Right lobe of liver (tissue), 6 donors: Measurements from ENCODE around the gene CRNKL1. TPM values are rescaled to one million over a fixed set of nuclear protein-coding genes. Genes with fewer than 3 reads are reported as not detected.

ENCODE experiments used
- ATAC-seq, 4 donors: fragments of 200-7000 bp; cut with Tn5 transposase; one replicate each; pipeline ENCODE4 v1.9.1; 2020; ENCODE audit warnings: mild to moderate bottlenecking in 4 of 4, moderate library complexity in 4 of 4
- DNase-seq, 3 donors: peaks; one replicate each; pipeline ENCODE4 v3.0.0-alpha.2; 2020
- H3K27ac ChIP-seq, 3 donors: fragments of 200-600 bp; one replicate each; pipeline ENCODE4 v1.8.0; 2022
- H3K27me3 ChIP-seq, 2 donors: fragments of 200-600 bp; one replicate each; pipeline ENCODE4 v1.8.0; 2022
- H3K36me3 ChIP-seq, 4 donors: fragments of 200-600 bp; sonication (generic) in 1 of 4; one replicate each; pipeline versions ENCODE4 v1.5.1 to v1.8.0; 2017 to 2022; ENCODE audit warnings: control low read depth in 1 of 4
- H3K4me1 ChIP-seq, 4 donors: fragments of 200-600 bp; sonication (generic) in 1 of 4; one replicate each; pipeline versions ENCODE4 v1.5.1 to v1.8.0; 2017 to 2022; ENCODE audit warnings: control low read depth in 1 of 4
- H3K4me3 ChIP-seq, 3 donors: fragments of 200-600 bp; one replicate each; pipeline ENCODE4 v1.8.0; 2022
- H3K9me3 ChIP-seq, 4 donors: fragments of 200-600 bp; sonication (generic) in 1 of 4; one replicate each; pipeline versions ENCODE4 v1.5.1 to v1.8.0; 2017 to 2022; ENCODE audit warnings: control low read depth in 1 of 4
- POLR2A ChIP-seq: fragments of 450-650 bp; IDR thresholded peaks from one replicate; pipeline ENCODE4 v1.6.1; 2017; ENCODE audit warnings: antibody characterized with exemption, mild to moderate bottlenecking
- WGBS: methylation state at CpG from one replicate; pipeline ENCODE4 v1.1.6; 2018; ENCODE audit warnings: low coverage, low lambda C conversion rate; ENCODE audit not compliant: insufficient coverage; ENCODE audit errors: missing lambda C conversion rate; 5-methylcytosine and 5-hydroxymethylcytosine counted together
- intact Hi-C, 2 donors: fragments of 100-400 bp; cut with DNase I; formaldehyde crosslinking; loops; one replicate each; pipeline versions ENCODE4 v1.11.2 to v1.14.1; 2022
- total RNA-seq, 6 experiments: library from RNA; depleted of rRNA in 2 of 6; stranded (reverse); fragments of >200 nt in 2 of 6; fragmentation: NEBNext Ultra II Directional in 3 of 6; extraction: Animal tissue kit (Norgen Biotek cat#: 25700) in 3 of 6; gene quantifications; one replicate each; pipeline versions ENCODE4 v1.1.0 to v1.2.4, GENCODE V29; 2016 to 2023
- TF ChIP-seq, protein P1 (sequence below), 4 donors: fragments of 200-600 bp in 3 of 4; fragments of 450-650 bp in 1 of 4; IDR thresholded peaks; one replicate each; pipeline versions ENCODE4 v1.5.1 to v1.8.0; 2016 to 2022; ENCODE audit warnings: antibody characterized with exemption in 4 of 4, mild to moderate bottlenecking in 2 of 4
- donor health status: DM: no; HTN: yes; CAD: no.
- donor health status: DM: no; HTN: no; CAD: no.
- donor health status: DM: no; HTN: no; CAD: no.
- donor health status: DM: no; HTN: yes; CAD: no.
- donor health status: DM: no; HTN: yes; CAD: no.

Gene CRNKL1
- total RNA-seq, 6 experiments from 2014 or later: 5.5 to 13.2 (median 7.2) TPM

DNA sequence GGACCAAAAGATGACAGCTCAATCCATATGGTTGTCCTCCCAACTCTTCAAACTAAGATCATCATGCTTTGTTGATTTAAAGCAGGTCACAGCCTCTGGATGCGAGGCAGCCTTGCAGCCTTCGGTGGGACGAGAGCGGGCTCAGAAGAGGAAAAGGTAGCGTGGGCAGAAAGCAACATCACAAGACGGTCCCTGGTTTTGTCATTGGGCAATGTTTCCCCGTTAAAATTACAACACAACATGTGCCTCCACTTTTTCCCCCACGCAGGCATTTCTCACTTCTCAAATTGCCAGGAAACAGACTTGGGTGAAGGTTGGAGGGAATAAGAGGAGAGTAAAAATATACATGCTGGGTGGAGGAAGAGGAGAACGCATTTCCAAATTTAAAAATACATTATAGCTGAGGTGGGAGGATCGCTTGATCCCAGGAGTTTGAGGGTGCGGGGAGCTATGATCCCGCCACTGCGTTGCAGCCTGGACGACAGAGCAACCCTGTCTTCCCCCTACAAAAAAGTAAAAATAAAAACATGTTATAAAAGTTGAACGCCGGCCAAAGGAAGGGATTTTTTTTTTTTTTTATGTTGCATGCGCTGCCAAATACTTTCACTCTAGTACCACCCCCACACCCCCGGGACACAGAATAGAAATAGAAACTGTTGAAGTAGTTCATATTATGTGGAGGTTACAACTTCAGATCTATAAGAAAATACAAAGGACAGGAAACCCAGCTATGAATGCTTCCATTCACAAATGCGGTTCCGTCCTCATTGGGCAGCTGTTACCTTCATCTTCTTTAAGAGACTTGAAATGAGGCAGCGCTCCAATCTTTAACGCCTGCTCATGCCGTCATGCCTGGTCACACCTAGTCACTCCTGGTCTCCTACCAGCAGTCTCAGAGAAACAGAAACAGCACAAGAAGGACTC lies 49.0 kb downstream of the CRNKL1 start:
- Histone ChIP-seq H3K4me1 (peaks cover 0 to 37% (median 13%) of the 10 kb centered on the region in 4 donors), H3K9me3 (no peaks in the 10 kb centered on the region), H3K4me3 (no peak overlapping the region), H3K27ac (peak overlapping the region in 2 of 3 donors; percentile 20 to 55), H3K27me3 (no peaks in the 10 kb centered on the region), H3K36me3 (peaks cover 0 to 4% (median 0%) of the 10 kb centered on the region in 4 donors)
- WGBS: 40% methylated on average over 23 of the region's 23 CpGs
- intact Hi-C loops: no loop called here
- no peak for DNase-seq
- TF ChIP-seq, protein P1, sequence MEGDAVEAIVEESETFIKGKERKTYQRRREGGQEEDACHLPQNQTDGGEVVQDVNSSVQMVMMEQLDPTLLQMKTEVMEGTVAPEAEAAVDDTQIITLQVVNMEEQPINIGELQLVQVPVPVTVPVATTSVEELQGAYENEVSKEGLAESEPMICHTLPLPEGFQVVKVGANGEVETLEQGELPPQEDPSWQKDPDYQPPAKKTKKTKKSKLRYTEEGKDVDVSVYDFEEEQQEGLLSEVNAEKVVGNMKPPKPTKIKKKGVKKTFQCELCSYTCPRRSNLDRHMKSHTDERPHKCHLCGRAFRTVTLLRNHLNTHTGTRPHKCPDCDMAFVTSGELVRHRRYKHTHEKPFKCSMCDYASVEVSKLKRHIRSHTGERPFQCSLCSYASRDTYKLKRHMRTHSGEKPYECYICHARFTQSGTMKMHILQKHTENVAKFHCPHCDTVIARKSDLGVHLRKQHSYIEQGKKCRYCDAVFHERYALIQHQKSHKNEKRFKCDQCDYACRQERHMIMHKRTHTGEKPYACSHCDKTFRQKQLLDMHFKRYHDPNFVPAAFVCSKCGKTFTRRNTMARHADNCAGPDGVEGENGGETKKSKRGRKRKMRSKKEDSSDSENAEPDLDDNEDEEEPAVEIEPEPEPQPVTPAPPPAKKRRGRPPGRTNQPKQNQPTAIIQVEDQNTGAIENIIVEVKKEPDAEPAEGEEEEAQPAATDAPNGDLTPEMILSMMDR (IDR thresholded peaks at IDR 0.05): no peak
- no peak for TF ChIP-seq POLR2A
- peak; percentile 23 to 41 (median 31) for ATAC-seq

DNA sequence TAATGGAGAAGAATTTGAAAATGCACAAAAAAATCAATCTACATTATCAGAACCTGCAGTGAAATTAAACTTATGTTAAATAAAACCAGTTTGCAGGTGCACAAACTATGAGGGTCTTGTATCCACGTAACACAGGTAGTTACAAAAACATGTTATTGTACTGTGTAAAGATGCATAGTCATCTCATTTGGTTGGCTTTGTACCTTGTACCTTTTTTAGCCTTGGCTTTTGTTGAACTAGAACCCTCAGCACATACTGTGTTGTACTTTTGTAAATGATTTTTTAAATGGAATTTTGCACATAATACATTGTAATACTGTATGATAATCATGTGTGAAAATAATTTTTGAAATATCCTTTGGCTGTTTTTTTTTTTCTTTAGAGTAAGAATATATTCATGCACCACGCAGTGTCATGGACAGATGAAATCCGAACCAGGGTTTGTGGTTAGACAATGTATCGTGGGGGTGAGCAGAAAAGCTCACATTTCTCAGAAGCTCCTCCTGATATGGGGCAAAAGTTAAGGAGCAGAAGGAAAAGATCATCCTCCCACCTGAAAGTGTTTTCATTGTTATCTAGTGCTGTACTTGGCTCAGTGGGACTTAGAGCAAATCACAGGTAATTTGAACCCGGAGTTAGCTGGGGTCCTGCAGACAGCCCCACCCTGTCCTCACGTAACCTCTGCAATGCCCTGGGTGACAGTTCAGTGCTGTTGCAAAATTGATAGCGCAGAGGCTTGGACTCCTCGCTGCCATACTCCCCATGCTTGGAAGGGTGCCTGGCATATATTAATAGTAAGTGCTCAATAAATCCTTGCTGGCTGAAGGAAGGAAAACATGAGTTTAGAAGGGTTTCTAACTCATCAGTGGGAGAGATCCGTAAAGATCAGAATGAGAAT lies 49.9 kb downstream of the CRNKL1 start:
- Histone ChIP-seq H3K27ac (peak overlapping the region in 2 of 3 donors; percentile 18 to 55), H3K9me3 (no peaks in the 10 kb centered on the region), H3K4me1 (peaks cover 0 to 37% (median 13%) of the 10 kb centered on the region in 4 donors), H3K4me3 (no peak overlapping the region), H3K36me3 (peaks cover 0 to 8% (median 0%) of the 10 kb centered on the region in 4 donors), H3K27me3 (no peaks in the 10 kb centered on the region)
- intact Hi-C loops: no loop called here
- DNase-seq: peak in 1 of 3 donors; percentile 76
- ATAC-seq: peak; percentile 42 to 88 (median 48)
- 17% methylated on average over 9 of the region's 9 CpGs for WGBS
- TF ChIP-seq POLR2A: no peak
- TF ChIP-seq, protein P1 (IDR thresholded peaks at IDR 0.05): no peak

DNA sequence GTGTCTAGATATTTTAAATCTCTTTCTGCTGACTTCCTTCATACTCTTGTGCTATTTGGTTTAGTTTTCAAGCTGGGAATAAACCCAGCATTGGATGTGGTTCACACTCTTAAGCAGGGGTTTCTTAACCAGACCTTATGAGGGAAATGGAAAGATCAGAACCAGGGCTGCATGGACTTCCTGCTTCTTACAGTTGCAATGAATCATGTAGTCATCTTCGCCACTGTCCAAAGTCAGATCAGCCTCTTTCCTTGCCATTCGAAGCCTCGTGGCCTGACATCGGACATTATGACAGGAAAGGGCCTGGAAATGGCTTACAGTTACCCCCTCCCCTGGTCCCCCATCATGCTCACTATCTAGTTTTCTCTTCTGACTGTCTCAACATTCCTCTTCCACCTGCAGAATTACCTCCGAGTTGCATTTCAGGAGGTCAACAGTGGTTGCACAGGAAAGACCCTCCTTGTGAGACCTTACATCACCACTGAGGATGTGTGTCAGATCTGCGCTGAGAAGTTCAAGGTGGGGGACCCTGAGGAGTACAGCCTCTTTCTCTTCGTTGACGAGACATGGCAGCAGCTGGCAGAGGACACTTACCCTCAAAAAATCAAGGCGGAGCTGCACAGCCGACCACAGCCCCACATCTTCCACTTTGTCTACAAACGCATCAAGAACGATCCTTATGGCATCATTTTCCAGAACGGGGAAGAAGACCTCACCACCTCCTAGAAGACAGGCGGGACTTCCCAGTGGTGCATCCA lies 51.9 kb downstream of the CRNKL1 start:
- H3K36me3 ChIP-seq: peaks cover 0 to 17% (median 0%) of the 10 kb centered on the region in 4 donors
- intact Hi-C loops: no loop called here
- ATAC-seq (peak in 1 of 4 donors; percentile 15), DNase-seq (no peak)
- TF ChIP-seq POLR2A: no peak
- TF ChIP-seq, protein P1 (IDR thresholded peaks at IDR 0.05): no peak
- H3K4me1 ChIP-seq: peaks cover 0 to 37% (median 13%) of the 10 kb centered on the region in 4 donors
- H3K27me3 ChIP-seq: no peaks in the 10 kb centered on the region
- H3K9me3 ChIP-seq: no peaks in the 10 kb centered on the region
- peak overlapping the region in 1 of 3 donors; percentile 43 for H3K27ac ChIP-seq
- WGBS: 61% methylated on average over 6 of the region's 14 CpGs
- no peak overlapping the region for H3K4me3 ChIP-seq
